IMR-90 (cell line): ENCODE results near the gene DGKB. TPM values are rescaled to one million over a fixed set of nuclear protein-coding genes. Genes with fewer than 3 reads are reported as not detected.

Source experiments
- ATAC-seq: fragments of 200-7000 bp; cut with Tn5 transposase; 2 replicates; pipeline ENCODE4 v1.9.1; 2020; ENCODE audit warnings: low read depth, mild to moderate bottlenecking, moderate library complexity
- BruUV-seq: library from RNA; stranded (reverse); fragments of 400-500 nt; replicated peaks from 2 replicates; lab custom pipeline; 2021; lab: Mats Ljungman, UMichigan
- CTCF ChIA-PET: fragments of 300-600 bp; formaldehyde crosslinking; extraction: SDS; loops from one replicate; lab custom pipeline; 2021; ENCODE audit warnings: antibody characterized with exemption; lab: Yijun Ruan, JAX
- POLR2A ChIA-PET: fragments of 300-600 bp; sonication (Branson Sonifier 250); formaldehyde crosslinking; loops from one replicate; lab custom pipeline; 2022; ENCODE audit warnings: antibody characterized with exemption; ENCODE audit not compliant: unreplicated experiment; lab: Charles Lee
- DNase-seq: peaks from one replicate; pipeline ENCODE4 v3.0.0; 2013
- H2AFZ ChIP-seq: replicated peaks from 2 replicates; pipeline ENCODE3; 2013; ENCODE audit warnings: low read length, mild to moderate bottlenecking; ENCODE audit not compliant: poor library complexity
- H2AK5ac ChIP-seq: 2 replicates; pipeline ENCODE4 v1.6.1; 2013; ENCODE audit warnings: low read depth, low read length, inconsistent platforms
- H2AK9ac ChIP-seq: replicated peaks from 2 replicates; pipeline ENCODE3; 2013; ENCODE audit warnings: mild to moderate bottlenecking, low read depth, low read length, moderate library complexity; ENCODE audit not compliant: poor library complexity
- H2BK120ac ChIP-seq: 2 replicates; pipeline ENCODE4 v1.6.1; 2013; ENCODE audit warnings: low read depth, low read length, inconsistent platforms
- H2BK15ac ChIP-seq: 3 replicates; pipeline ENCODE4 v1.6.1; 2013; ENCODE audit warnings: low read depth, low read length, inconsistent platforms
- H2BK20ac ChIP-seq: 2 replicates; pipeline ENCODE4 v1.6.1; 2013; ENCODE audit warnings: low read depth, mild to moderate bottlenecking, inconsistent platforms, low read length, moderate library complexity
- H2BK5ac ChIP-seq: 2 replicates; pipeline ENCODE4 v1.6.1; 2013; ENCODE audit warnings: mild to moderate bottlenecking, low read depth, low read length, inconsistent platforms; ENCODE audit not compliant: poor library complexity, severe bottlenecking
- H3K14ac ChIP-seq: replicated peaks from 2 replicates; pipeline ENCODE4 v1.6.1; 2013; ENCODE audit warnings: low read depth, low read length, inconsistent platforms
- H3K18ac ChIP-seq: 2 replicates; pipeline ENCODE4 v1.6.1; 2013; ENCODE audit warnings: low read depth, low read length, control low read depth
- H3K23ac ChIP-seq: 2 replicates; pipeline ENCODE4 v1.6.1; 2013; ENCODE audit warnings: low read depth, low read length, inconsistent platforms
- H3K27ac ChIP-seq: 2 replicates; pipeline ENCODE4 v1.5.1; 2013; ENCODE audit warnings: mild to moderate bottlenecking, control low read depth, low read length; ENCODE audit not compliant: insufficient read depth
- H3K27me3 ChIP-seq: 2 replicates; pipeline ENCODE4 v1.6.1; 2013; ENCODE audit warnings: low read length; ENCODE audit not compliant: control insufficient read depth, insufficient read depth
- H3K36me3 ChIP-seq: 2 replicates; pipeline ENCODE4 v1.6.1; 2013; ENCODE audit warnings: low read length, mixed read lengths; ENCODE audit not compliant: control insufficient read depth, insufficient read depth
- H3K4ac ChIP-seq: 2 replicates; pipeline ENCODE4 v1.6.1; 2013; ENCODE audit warnings: low read depth, low read length, inconsistent platforms
- H3K4me1 ChIP-seq: 2 replicates; pipeline ENCODE4 v1.6.1; 2013; ENCODE audit warnings: low read length, mixed read lengths; ENCODE audit not compliant: control insufficient read depth, insufficient read depth
- H3K4me2 ChIP-seq: 2 replicates; pipeline ENCODE4 v1.6.1; 2013; ENCODE audit warnings: low read depth, mild to moderate bottlenecking, control low read depth, low read length, moderate library complexity
- H3K4me3 ChIP-seq: 2 replicates; pipeline ENCODE4 v1.5.1; 2013; ENCODE audit warnings: low read depth, mild to moderate bottlenecking, control low read depth, low read length, moderate library complexity; ENCODE audit not compliant: insufficient read depth
- H3K56ac ChIP-seq: 2 replicates; pipeline ENCODE4 v1.6.1; 2013; ENCODE audit warnings: low read length, inconsistent platforms; ENCODE audit not compliant: insufficient read depth; ENCODE audit errors: extremely low read depth
- H3K79me1 ChIP-seq, 2 experiments: 2 replicates each; pipeline ENCODE4 v1.6.1; 2013; ENCODE audit warnings: low read length in 2 of 2, inconsistent platforms in 1 of 2, low read depth in 1 of 2
- H3K9ac ChIP-seq: 2 replicates; pipeline ENCODE4 v1.6.1; 2013; ENCODE audit warnings: low read depth, low read length, control low read depth
- H3K9me1 ChIP-seq: 2 replicates; pipeline ENCODE4 v1.6.1; 2013; ENCODE audit warnings: low read length, inconsistent platforms; ENCODE audit not compliant: insufficient read depth
- H3K9me3 ChIP-seq: 2 replicates; pipeline ENCODE4 v1.6.1; 2013; ENCODE audit warnings: low read length; ENCODE audit not compliant: control insufficient read depth, insufficient read depth
- H4K20me1 ChIP-seq: 2 replicates; pipeline ENCODE4 v1.6.1; 2013; ENCODE audit warnings: low read length, inconsistent platforms; ENCODE audit not compliant: insufficient read depth
- H4K5ac ChIP-seq: 2 replicates; pipeline ENCODE4 v1.6.1; 2013; ENCODE audit warnings: mild to moderate bottlenecking, low read depth, low read length, control low read depth
- H4K8ac ChIP-seq, 2 experiments: 2 replicates each; pipeline ENCODE4 v1.6.1; 2013; ENCODE audit warnings: low read depth in 2 of 2, low read length in 2 of 2, control low read depth in 1 of 2, inconsistent platforms in 1 of 2
- H4K91ac ChIP-seq: 2 replicates; pipeline ENCODE4 v1.6.1; 2013; ENCODE audit warnings: low read depth, low read length, inconsistent platforms; ENCODE audit not compliant: insufficient read depth
- BHLHE40 ChIP-seq: fragments of 150-350 bp; IDR thresholded peaks from 2 replicates; pipeline ENCODE4 v1.6.1; 2016; ENCODE audit warnings: mild to moderate bottlenecking, low read depth, low read length
- MXI1 ChIP-seq: IDR thresholded peaks from 2 replicates; pipeline ENCODE4 v1.6.1; 2012; ENCODE audit warnings: low read depth, mild to moderate bottlenecking, low read length, moderate library complexity, borderline replicate concordance
- NFE2L2 ChIP-seq: fragments of 150-350 bp; IDR thresholded peaks from 2 replicates; pipeline ENCODE4 v1.6.1; 2016; ENCODE audit warnings: low read depth, mild to moderate bottlenecking, low read length
- POLR2A ChIP-seq: IDR thresholded peaks from 2 replicates; pipeline ENCODE4 v1.6.1; 2012; ENCODE audit warnings: mild to moderate bottlenecking, low read depth, low read length
- RAD21 ChIP-seq: IDR thresholded peaks from 2 replicates; pipeline ENCODE4 v1.6.1; 2012; ENCODE audit warnings: low read length, improper control_type of control experiment
- WGBS, 2 experiments: methylation state at CpG; one replicate each; pipeline versions ENCODE4 v1.1.5 to v1.1.7; 2013; ENCODE audit warnings: missing lambda C conversion rate in 2 of 2; ENCODE audit not compliant: insufficient read length in 1 of 2; ENCODE audit errors: extremely low coverage in 2 of 2; 5-methylcytosine and 5-hydroxymethylcytosine counted together
- dilution Hi-C: fragments of 300-500 bp; cut with HindIII; formaldehyde crosslinking; loops from one replicate; pipeline ENCODE4 v1.14.3; 2018; ENCODE audit warnings: low sequenced_read_pairs; ENCODE audit not compliant: unreplicated experiment
- in situ Hi-C: fragments of 300-500 bp; cut with MboI; formaldehyde crosslinking; loops from 3 replicates; pipeline ENCODE4 v1.14.3; 2019; ENCODE audit warnings: low sequenced_read_pairs, inconsistent platforms, mixed read lengths
- intact Hi-C: fragments of 100-400 bp; cut with micrococcal nuclease; formaldehyde crosslinking; loops from 2 replicates; pipeline ENCODE4 v1.10.0; 2022
- polyA plus RNA-seq, 3 experiments: library from polyadenylated mRNA; depleted of rRNA; stranded (reverse); fragments of >200 nt; gene quantifications; 2 replicates each; pipeline ENCODE4 v1.2.3, GENCODE V29; 2012; ENCODE audit warnings: low replicate concordance in 1 of 3
- total RNA-seq: library from RNA; depleted of rRNA; stranded (reverse); fragments of >200 nt; gene quantifications from 2 replicates; pipeline ENCODE4 v1.2.3, GENCODE V29; 2012
- TF ChIP-seq, protein P1 (sequence below): fragments of 150-350 bp; IDR thresholded peaks from 2 replicates; pipeline ENCODE4 v1.6.1; 2017; ENCODE audit warnings: mild to moderate bottlenecking, antibody characterized with exemption, low read length, low read depth

The DGKB gene
- total and polyA plus RNA-seq, 2 of the 4 experiments (the other 2 are of a cell fraction) = not detected

DNA sequence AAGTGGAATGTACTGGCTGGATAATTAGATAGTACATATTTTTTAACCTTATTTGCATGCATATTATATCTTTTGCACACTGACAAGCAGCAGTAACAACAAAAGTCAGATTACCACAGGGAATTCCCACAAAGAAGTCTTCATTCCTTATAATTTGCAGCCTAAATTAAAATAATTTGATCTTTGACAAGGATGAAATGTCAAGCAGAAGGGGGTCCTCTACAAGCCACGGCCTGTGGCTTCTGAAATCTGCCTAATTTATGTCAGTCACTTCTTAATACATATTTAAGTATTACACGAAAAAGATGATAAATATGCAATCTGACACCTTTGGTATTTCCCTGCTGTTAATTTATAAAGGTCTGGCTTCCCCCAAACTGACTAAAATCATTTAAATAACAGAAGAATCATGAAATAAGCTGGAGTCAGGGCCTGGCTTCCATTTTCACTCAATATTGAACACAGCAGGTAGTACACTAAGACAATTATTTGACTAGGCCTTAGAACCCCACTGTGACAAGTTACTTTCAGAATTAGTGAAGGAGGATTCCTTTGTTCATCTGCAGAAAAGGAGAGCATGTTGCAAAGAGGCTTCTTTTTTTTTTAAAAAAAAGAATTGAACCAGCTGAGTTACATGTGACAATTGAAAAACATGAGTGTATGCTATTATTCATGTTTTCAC, 562.0 kb downstream of the DGKB start:
- no peak overlapping the region for H3K9ac ChIP-seq
- no peak overlapping the region for H4K5ac ChIP-seq
- H3K14ac ChIP-seq = no peak overlapping the region
- no peak overlapping the region for H3K27ac ChIP-seq
- 0 out of 2 replicates have a peak, but pooled peaks cover 3% of the 10 kb centered on the region for H3K9me1 ChIP-seq
- no peaks in the 10 kb centered on the region for H4K20me1 ChIP-seq
- H2AK5ac ChIP-seq = no peak overlapping the region
- H2BK15ac ChIP-seq = no peak overlapping the region
- H3K27me3 ChIP-seq = no peaks in the 10 kb centered on the region
- H3K4ac ChIP-seq = no peak overlapping the region
- no CpG with 5 or more reads among the region's 2 CpGs for WGBS, 2 experiments
- POLR2A ChIA-PET = no interaction called here
- no peak overlapping the region for H2BK20ac ChIP-seq
- H3K4me2 ChIP-seq = no peak overlapping the region
- intact Hi-C loops (no loop called here), in situ Hi-C loops (no loop called here), dilution Hi-C loops (no loop called here)
- H2AK9ac ChIP-seq = no peak overlapping the region
- H3K4me3 ChIP-seq = no peak overlapping the region
- H3K4me1 ChIP-seq = no peaks in the 10 kb centered on the region
- H3K18ac ChIP-seq = no peak overlapping the region
- H2BK5ac ChIP-seq = no peak overlapping the region
- H3K56ac ChIP-seq = no peak overlapping the region
- CTCF ChIA-PET = no interaction called here
- no peak overlapping the region for H3K23ac ChIP-seq
- no peak overlapping the region for H2AFZ ChIP-seq
- DNase-seq (no peak), ATAC-seq (no peak)
- H3K79me1 ChIP-seq = no peaks in the 10 kb centered on the region
- H4K8ac ChIP-seq = no peak overlapping the region
- no TSS peak for BruUV-seq
- no peaks in the 10 kb centered on the region for H3K9me3 ChIP-seq
- no peak overlapping the region for H4K91ac ChIP-seq
- no peak overlapping the region for H2BK120ac ChIP-seq
- no peaks in the 10 kb centered on the region for H3K36me3 ChIP-seq
- TF ChIP-seq NFE2L2 (no peak), POLR2A (no peak), MXI1 (no peak), RAD21 (no peak), BHLHE40 (no peak)
- TF ChIP-seq, protein P1, sequence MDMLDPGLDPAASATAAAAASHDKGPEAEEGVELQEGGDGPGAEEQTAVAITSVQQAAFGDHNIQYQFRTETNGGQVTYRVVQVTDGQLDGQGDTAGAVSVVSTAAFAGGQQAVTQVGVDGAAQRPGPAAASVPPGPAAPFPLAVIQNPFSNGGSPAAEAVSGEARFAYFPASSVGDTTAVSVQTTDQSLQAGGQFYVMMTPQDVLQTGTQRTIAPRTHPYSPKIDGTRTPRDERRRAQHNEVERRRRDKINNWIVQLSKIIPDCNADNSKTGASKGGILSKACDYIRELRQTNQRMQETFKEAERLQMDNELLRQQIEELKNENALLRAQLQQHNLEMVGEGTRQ = no peak
